Adrenal gland (tissue), 5 donors: ENCODE data around the gene ABHD16B.

Experiments used
- CTCF ChIP-seq, 6 experiments: fragments of 450-650 bp in 4 of 6; fragments of 200-600 bp in 2 of 6; sonication (generic) in 1 of 6; IDR thresholded peaks; 1 replicate in 5 of 6; 2 replicates in 1 of 6; pipeline versions ENCODE4 v1.5.1 to v1.8.0; 2016 to 2021; ENCODE audit warnings: antibody characterized with exemption in 6 of 6, mild to moderate bottlenecking in 2 of 6, moderate library complexity in 1 of 6
- POLR2A ChIP-seq, 2 donors: fragments of 450-650 bp; IDR thresholded peaks; one replicate each; pipeline ENCODE4 v1.6.1; 2017; ENCODE audit warnings: antibody characterized with exemption in 2 of 2, mild to moderate bottlenecking in 2 of 2, moderate library complexity in 1 of 2
- donor health status: DM: no; HTN: no; CAD: no.

GRCh38 chr20:63882257-63883200, 21.2 kb downstream of the ABHD16B start:
- TF ChIP-seq POLR2A (IDR thresholded peaks at IDR 0.05) (no peak), CTCF (IDR thresholded peaks at IDR 0.05) (no peak)
